Chondrocyte (in vitro differentiated cells): ENCODE data around the gene PDZD7. TPM values are rescaled to one million over a fixed set of nuclear protein-coding genes. Genes with fewer than 3 reads are reported as not detected.

Experiments used
- DNase-seq: peaks from one replicate; pipeline ENCODE4 v3.0.0; 2021; ENCODE audit warnings: mixed read lengths, low spot score
- H3K27ac Mint-ChIP-seq: one replicate; pipeline ENCODE4 v1.8.0; 2021; ENCODE audit warnings: mild to moderate bottlenecking, moderate library complexity, mixed read lengths; ENCODE audit not compliant: unreplicated experiment
- H3K27me3 Mint-ChIP-seq: 2 replicates; pipeline ENCODE4 v1.8.0; 2021; ENCODE audit warnings: low read depth, mixed read lengths
- H3K36me3 Mint-ChIP-seq: 2 replicates; pipeline ENCODE4 v1.8.0; 2021; ENCODE audit warnings: low read depth, mixed read lengths
- H3K4me1 Mint-ChIP-seq: 2 replicates; pipeline ENCODE4 v1.8.0; 2021; ENCODE audit warnings: low read depth, mild to moderate bottlenecking, mixed read lengths
- H3K4me3 Mint-ChIP-seq: one replicate; pipeline ENCODE4 v1.8.0; 2021; ENCODE audit warnings: mild to moderate bottlenecking, moderate library complexity, mixed read lengths; ENCODE audit not compliant: unreplicated experiment
- H3K9me3 Mint-ChIP-seq: 2 replicates; pipeline ENCODE4 v1.8.0; 2021; ENCODE audit warnings: low read depth, mixed read lengths
- total RNA-seq: library from RNA; stranded (reverse); gene quantifications from 3 replicates; pipeline ENCODE4 v1.2.1, GENCODE V29; 2021
- TF ChIP-seq, protein P1 (sequence below): fragments of 200-600 bp; sonication (generic); IDR thresholded peaks from 2 replicates; pipeline ENCODE4 v1.5.0; 2021; ENCODE audit warnings: antibody characterized with exemption, mild to moderate bottlenecking, moderate library complexity

PDZD7 gene
- total RNA-seq, 1 donor from 2014 or later, result 1.8 TPM

DNA sequence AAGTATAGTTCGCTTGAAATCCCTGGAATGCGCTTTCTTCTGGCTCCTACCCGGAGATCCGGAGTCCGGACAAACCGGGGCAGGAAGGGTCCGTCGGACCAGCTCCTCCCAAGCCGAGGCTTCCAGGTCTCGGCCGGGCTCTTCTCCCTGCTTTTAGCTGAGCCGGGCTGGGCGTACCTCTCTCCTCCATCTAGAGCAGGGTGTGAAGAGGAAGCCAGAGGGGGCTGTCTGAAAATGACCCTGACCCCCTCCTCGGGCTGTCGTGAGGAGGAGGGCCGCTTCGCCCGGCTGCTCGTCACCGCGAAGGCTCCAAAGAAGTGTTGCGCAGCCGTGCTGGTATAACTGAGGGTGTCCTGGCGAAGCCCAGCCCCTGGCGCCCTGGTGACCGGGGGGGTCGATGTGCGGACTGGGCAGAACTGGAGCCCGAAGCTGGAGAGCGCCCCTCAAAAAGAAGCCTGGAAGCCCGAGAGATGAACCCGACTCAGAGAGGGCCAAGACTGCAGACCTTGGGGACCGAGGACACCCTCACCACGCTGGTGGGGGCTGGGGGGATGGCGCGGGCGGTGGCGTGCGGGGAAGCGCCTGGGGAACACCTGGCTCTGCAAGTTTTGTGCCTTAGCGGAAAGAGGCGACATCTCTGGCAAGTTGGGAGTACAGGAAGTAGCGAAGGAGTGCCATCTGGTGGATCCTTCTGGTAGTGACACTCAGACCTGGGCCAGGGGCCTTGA is 36.6 kb upstream of the PDZD7 start:
- peak overlapping the region; percentile 83 for H3K4me3 Mint-ChIP-seq
- no peaks in the 10 kb centered on the region for H3K9me3 Mint-ChIP-seq
- no peak for DNase-seq
- H3K36me3 Mint-ChIP-seq, result no peaks in the 10 kb centered on the region
- H3K4me1 Mint-ChIP-seq, result peaks cover 32% of the 10 kb centered on the region
- peak overlapping the region; percentile 70 for H3K27ac Mint-ChIP-seq
- TF ChIP-seq, protein P1, sequence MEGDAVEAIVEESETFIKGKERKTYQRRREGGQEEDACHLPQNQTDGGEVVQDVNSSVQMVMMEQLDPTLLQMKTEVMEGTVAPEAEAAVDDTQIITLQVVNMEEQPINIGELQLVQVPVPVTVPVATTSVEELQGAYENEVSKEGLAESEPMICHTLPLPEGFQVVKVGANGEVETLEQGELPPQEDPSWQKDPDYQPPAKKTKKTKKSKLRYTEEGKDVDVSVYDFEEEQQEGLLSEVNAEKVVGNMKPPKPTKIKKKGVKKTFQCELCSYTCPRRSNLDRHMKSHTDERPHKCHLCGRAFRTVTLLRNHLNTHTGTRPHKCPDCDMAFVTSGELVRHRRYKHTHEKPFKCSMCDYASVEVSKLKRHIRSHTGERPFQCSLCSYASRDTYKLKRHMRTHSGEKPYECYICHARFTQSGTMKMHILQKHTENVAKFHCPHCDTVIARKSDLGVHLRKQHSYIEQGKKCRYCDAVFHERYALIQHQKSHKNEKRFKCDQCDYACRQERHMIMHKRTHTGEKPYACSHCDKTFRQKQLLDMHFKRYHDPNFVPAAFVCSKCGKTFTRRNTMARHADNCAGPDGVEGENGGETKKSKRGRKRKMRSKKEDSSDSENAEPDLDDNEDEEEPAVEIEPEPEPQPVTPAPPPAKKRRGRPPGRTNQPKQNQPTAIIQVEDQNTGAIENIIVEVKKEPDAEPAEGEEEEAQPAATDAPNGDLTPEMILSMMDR, result peak; percentile 92
- peaks cover 6% of the 10 kb centered on the region for H3K27me3 Mint-ChIP-seq

DNA sequence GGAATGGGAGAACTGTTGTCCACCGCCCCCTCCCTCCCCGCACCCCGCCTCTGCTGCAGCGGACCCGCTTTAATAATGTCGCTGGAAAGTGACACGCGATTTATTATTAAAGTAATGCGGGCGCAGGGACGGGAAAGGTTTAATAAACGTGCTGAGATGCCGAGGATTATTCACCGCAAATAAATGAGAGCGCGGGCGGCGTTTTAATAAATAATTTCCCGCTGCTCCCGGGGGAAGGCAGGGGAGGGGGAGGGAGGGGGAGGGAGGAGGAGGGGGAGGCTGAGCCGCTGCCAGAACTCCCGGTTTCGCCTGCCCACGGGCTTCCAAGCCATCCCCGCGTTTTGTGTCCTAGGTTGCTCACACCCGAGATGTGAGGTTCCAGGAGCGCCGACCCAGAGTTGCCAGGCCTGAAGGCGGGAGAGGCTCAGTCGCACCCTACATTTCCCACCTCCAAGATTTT is 36.0 kb upstream of the PDZD7 start:
- Mint-ChIP-seq H3K4me1 (peaks cover 35% of the 10 kb centered on the region), H3K9me3 (no peaks in the 10 kb centered on the region), H3K27ac (peak overlapping the region; percentile 70), H3K4me3 (peak overlapping the region; percentile 83), H3K27me3 (peaks cover 2% of the 10 kb centered on the region), H3K36me3 (no peaks in the 10 kb centered on the region)
- no peak for DNase-seq
- TF ChIP-seq, protein P1, result peak; percentile 36

- Mint-ChIP-seq H3K36me3 (no peaks in the 10 kb centered on the region), H3K27me3 (no peaks in the 10 kb centered on the region), H3K4me1 (peaks cover 40% of the 10 kb centered on the region), H3K9me3 (no peaks in the 10 kb centered on the region), H3K4me3 (peak overlapping the region; percentile 83), H3K27ac (peak overlapping the region; percentile 63)
- no peak for DNase-seq
- TF ChIP-seq, protein P1, result peak; percentile 75
Measured at GRCh38 chr10:101066146-101066895, 35.4 kb upstream of the PDZD7 start.

- peak overlapping the region; percentile 63 for H3K27ac Mint-ChIP-seq
Measured at GRCh38 chr10:101065481-101066145, 34.7 kb upstream of the PDZD7 start.

More at GRCh38 chr10:101065481-101066145, 34.7 kb upstream of the PDZD7 start:
- TF ChIP-seq, protein P1, result no peak
- peak overlapping the region; percentile 83 for H3K4me3 Mint-ChIP-seq
- H3K27me3 Mint-ChIP-seq, result no peaks in the 10 kb centered on the region
- DNase-seq, result no peak
- H3K36me3 Mint-ChIP-seq, result no peaks in the 10 kb centered on the region
- peaks cover 40% of the 10 kb centered on the region for H3K4me1 Mint-ChIP-seq
- no peaks in the 10 kb centered on the region for H3K9me3 Mint-ChIP-seq
